ENCODE results near the gene NEMP2.

DNA sequence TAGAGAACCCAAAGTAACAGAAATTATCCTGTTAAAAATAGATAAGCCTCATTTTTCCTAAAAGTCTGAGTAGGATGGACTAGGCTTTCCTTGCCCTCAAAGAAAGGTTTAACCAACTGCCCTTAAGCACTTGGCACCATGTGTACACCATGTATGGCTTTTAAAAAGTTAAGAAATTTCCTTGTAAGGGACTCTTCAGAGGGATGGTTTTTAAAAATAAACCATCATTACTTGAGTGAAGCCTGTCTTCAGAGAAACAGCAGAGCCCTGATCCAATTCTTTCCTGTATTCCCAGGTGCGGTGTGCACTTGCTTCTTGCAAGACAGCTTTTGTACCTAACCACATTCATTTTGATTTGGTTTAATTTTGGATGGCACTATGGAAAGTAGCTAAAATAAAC, 1.1 kb upstream of the NEMP2 start:
- TF ChIP-seq, protein P1, sequence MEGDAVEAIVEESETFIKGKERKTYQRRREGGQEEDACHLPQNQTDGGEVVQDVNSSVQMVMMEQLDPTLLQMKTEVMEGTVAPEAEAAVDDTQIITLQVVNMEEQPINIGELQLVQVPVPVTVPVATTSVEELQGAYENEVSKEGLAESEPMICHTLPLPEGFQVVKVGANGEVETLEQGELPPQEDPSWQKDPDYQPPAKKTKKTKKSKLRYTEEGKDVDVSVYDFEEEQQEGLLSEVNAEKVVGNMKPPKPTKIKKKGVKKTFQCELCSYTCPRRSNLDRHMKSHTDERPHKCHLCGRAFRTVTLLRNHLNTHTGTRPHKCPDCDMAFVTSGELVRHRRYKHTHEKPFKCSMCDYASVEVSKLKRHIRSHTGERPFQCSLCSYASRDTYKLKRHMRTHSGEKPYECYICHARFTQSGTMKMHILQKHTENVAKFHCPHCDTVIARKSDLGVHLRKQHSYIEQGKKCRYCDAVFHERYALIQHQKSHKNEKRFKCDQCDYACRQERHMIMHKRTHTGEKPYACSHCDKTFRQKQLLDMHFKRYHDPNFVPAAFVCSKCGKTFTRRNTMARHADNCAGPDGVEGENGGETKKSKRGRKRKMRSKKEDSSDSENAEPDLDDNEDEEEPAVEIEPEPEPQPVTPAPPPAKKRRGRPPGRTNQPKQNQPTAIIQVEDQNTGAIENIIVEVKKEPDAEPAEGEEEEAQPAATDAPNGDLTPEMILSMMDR (IDR thresholded peaks at IDR 0.05), result no peak
- TF ChIP-seq, protein P2, sequence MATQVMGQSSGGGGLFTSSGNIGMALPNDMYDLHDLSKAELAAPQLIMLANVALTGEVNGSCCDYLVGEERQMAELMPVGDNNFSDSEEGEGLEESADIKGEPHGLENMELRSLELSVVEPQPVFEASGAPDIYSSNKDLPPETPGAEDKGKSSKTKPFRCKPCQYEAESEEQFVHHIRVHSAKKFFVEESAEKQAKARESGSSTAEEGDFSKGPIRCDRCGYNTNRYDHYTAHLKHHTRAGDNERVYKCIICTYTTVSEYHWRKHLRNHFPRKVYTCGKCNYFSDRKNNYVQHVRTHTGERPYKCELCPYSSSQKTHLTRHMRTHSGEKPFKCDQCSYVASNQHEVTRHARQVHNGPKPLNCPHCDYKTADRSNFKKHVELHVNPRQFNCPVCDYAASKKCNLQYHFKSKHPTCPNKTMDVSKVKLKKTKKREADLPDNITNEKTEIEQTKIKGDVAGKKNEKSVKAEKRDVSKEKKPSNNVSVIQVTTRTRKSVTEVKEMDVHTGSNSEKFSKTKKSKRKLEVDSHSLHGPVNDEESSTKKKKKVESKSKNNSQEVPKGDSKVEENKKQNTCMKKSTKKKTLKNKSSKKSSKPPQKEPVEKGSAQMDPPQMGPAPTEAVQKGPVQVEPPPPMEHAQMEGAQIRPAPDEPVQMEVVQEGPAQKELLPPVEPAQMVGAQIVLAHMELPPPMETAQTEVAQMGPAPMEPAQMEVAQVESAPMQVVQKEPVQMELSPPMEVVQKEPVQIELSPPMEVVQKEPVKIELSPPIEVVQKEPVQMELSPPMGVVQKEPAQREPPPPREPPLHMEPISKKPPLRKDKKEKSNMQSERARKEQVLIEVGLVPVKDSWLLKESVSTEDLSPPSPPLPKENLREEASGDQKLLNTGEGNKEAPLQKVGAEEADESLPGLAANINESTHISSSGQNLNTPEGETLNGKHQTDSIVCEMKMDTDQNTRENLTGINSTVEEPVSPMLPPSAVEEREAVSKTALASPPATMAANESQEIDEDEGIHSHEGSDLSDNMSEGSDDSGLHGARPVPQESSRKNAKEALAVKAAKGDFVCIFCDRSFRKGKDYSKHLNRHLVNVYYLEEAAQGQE (IDR thresholded peaks at IDR 0.05; ENCODE audit: insufficient read depth in 1 of 2, low read depth in 2 of 2, low read length in 1 of 2), result no peak
- TF ChIP-seq POLR2AphosphoS5 (IDR thresholded peaks at IDR 0.05; ENCODE audit: low read depth, low read length) (no peak), TCF7L2 (IDR thresholded peaks at IDR 0.05; ENCODE audit: low read depth, low read length) (no peak), SIN3A (IDR thresholded peaks at IDR 0.05; ENCODE audit: borderline replicate concordance, insufficient read depth, low read depth, low read length) (no peak)

All from Panc1 (cell line).